SK-N-MC (cell line): ENCODE data around the gene USP13.

Experiments
- DNase-seq: peaks from one replicate; pipeline ENCODE4 v3.0.0-alpha.2; 2011; ENCODE audit warnings: low read depth, low spot score
- H3K27ac ChIP-seq: fragments of 200-600 bp; sonication (generic); 2 replicates; pipeline ENCODE4 v1.5.1; 2016; ENCODE audit warnings: mixed run types
- H3K36me3 ChIP-seq: fragments of 200-600 bp; sonication (generic); 2 replicates; pipeline ENCODE4 v1.6.1; 2017; ENCODE audit warnings: antibody characterized with exemption, low read length, mixed read lengths; ENCODE audit not compliant: insufficient read depth
- H3K4me3 ChIP-seq: fragments of 200-600 bp; sonication (generic); 2 replicates; pipeline ENCODE4 v1.5.1; 2016
- H3K9ac ChIP-seq: fragments of 200-600 bp; sonication (generic); 2 replicates; pipeline ENCODE4 v1.8.0; 2017; ENCODE audit warnings: mixed run types, mixed read lengths; ENCODE audit not compliant: insufficient read length
- H3K9me3 ChIP-seq: fragments of 200-600 bp; sonication (generic); 2 replicates; pipeline ENCODE4 v1.6.1; 2017; ENCODE audit warnings: low read depth, mild to moderate bottlenecking, antibody characterized with exemption, low read length, moderate library complexity, mixed read lengths
- EZH2 ChIP-seq: fragments of 200-600 bp; sonication (generic); IDR thresholded peaks from one replicate; pipeline ENCODE4 v1.6.1; 2017; ENCODE audit warnings: antibody characterized with exemption
- FOXP2 ChIP-seq: optimal IDR thresholded peaks from 2 replicates; pipeline ENCODE3; 2011; ENCODE audit warnings: mild to moderate bottlenecking, moderate library complexity; ENCODE audit not compliant: insufficient read depth; ENCODE audit errors: extremely low read length, control extremely low read depth
- POLR2AphosphoS5 ChIP-seq: IDR thresholded peaks from 2 replicates; pipeline ENCODE4 v1.6.1; 2012; ENCODE audit warnings: mild to moderate bottlenecking, low read depth, low read length, borderline replicate concordance

The USP13 gene

GRCh38 chr3:179739816-179740594 lies 87.2 kb downstream of the USP13 start:
- no peak overlapping the region for H3K9ac ChIP-seq
- TF ChIP-seq FOXP2 (no peak), POLR2AphosphoS5 (no peak), EZH2 (no peak)
- no peaks in the 10 kb centered on the region for H3K9me3 ChIP-seq
- H3K27ac ChIP-seq = no peak overlapping the region
- no peak for DNase-seq
- H3K36me3 ChIP-seq = peaks cover 24% of the 10 kb centered on the region
- no peak overlapping the region for H3K4me3 ChIP-seq

GRCh38 chr3:179743913-179744312 lies 91.1 kb downstream of the USP13 start:
- TF ChIP-seq POLR2AphosphoS5 = no peak
- TF ChIP-seq EZH2 = no peak
- no peak for TF ChIP-seq FOXP2
- Histone ChIP-seq H3K9me3 (no peaks in the 10 kb centered on the region), H3K36me3 (peaks cover 21% of the 10 kb centered on the region), H3K4me3 (no peak overlapping the region), H3K27ac (peak overlapping the region; percentile 46; the same call in 1 of the 2 replicates), H3K9ac (no peak overlapping the region)
- no peak for DNase-seq

GRCh38 chr3:179744667-179745066 lies 91.8 kb downstream of the USP13 start:
- peak overlapping the region; percentile 46 for H3K27ac ChIP-seq
- H3K9ac ChIP-seq = no peak overlapping the region
- TF ChIP-seq EZH2 (no peak), POLR2AphosphoS5 (no peak), FOXP2 (no peak)
- H3K9me3 ChIP-seq = no peaks in the 10 kb centered on the region
- H3K36me3 ChIP-seq = peaks cover 21% of the 10 kb centered on the region
- no peak overlapping the region for H3K4me3 ChIP-seq
- no peak for DNase-seq

- DNase-seq = peak; percentile 32
- H3K4me3 ChIP-seq = no peak overlapping the region
- no peak overlapping the region for H3K9ac ChIP-seq
- no peak for TF ChIP-seq EZH2
- H3K36me3 ChIP-seq = peaks cover 20% of the 10 kb centered on the region
- peak overlapping the region; percentile 58 for H3K27ac ChIP-seq
- H3K9me3 ChIP-seq = no peaks in the 10 kb centered on the region
These were observed 92.2 kb downstream of the USP13 start for GRCh38 chr3:179745079-179745478.

GRCh38 chr3:179745716-179746115 lies 92.9 kb downstream of the USP13 start:
- Histone ChIP-seq H3K9me3 (no peaks in the 10 kb centered on the region), H3K9ac (no peak overlapping the region), H3K4me3 (no peak overlapping the region), H3K36me3 (peaks cover 18% of the 10 kb centered on the region), H3K27ac (peak overlapping the region; percentile 58)
- TF ChIP-seq POLR2AphosphoS5 = no peak
- no peak for TF ChIP-seq EZH2
- TF ChIP-seq FOXP2 = no peak
- DNase-seq = no peak

- Histone ChIP-seq H3K27ac (no peak overlapping the region), H3K9ac (no peak overlapping the region), H3K9me3 (no peaks in the 10 kb centered on the region), H3K36me3 (peaks cover 7% of the 10 kb centered on the region; the same call in 1 of the 2 replicates), H3K4me3 (no peak overlapping the region)
- DNase-seq = no peak
- TF ChIP-seq POLR2AphosphoS5 (no peak), EZH2 (no peak), FOXP2 (no peak)
These were observed 98.0 kb downstream of the USP13 start for GRCh38 chr3:179750720-179751328.

- no peaks in the 10 kb centered on the region for H3K9me3 ChIP-seq
- TF ChIP-seq EZH2 = no peak
- no peak for TF ChIP-seq POLR2AphosphoS5
- TF ChIP-seq FOXP2 = no peak
- no peak overlapping the region for H3K9ac ChIP-seq
- no peak overlapping the region for H3K4me3 ChIP-seq
- H3K36me3 ChIP-seq = peaks cover 66% of the 10 kb centered on the region
- H3K27ac ChIP-seq = no peak overlapping the region
- DNase-seq = no peak
These were observed 108.1 kb downstream of the USP13 start for GRCh38 chr3:179760944-179761343.

GRCh38 chr3:179765396-179765795 lies 112.6 kb downstream of the USP13 start:
- TF ChIP-seq FOXP2 = no peak
- no peak for DNase-seq
- Histone ChIP-seq H3K36me3 (peaks cover 45% of the 10 kb centered on the region), H3K9me3 (no peaks in the 10 kb centered on the region), H3K9ac (no peak overlapping the region), H3K27ac (no peak overlapping the region), H3K4me3 (no peak overlapping the region)
